ENCODE measurements around the gene TSPAN3. TPM values are rescaled to one million over a fixed set of nuclear protein-coding genes. Genes with fewer than 3 reads are reported as not detected.

Gene TSPAN3
- total and polyA plus RNA-seq, 4 experiments from 2014 or later, result 13.3 to 35.9 (median 25.0) TPM

DNA sequence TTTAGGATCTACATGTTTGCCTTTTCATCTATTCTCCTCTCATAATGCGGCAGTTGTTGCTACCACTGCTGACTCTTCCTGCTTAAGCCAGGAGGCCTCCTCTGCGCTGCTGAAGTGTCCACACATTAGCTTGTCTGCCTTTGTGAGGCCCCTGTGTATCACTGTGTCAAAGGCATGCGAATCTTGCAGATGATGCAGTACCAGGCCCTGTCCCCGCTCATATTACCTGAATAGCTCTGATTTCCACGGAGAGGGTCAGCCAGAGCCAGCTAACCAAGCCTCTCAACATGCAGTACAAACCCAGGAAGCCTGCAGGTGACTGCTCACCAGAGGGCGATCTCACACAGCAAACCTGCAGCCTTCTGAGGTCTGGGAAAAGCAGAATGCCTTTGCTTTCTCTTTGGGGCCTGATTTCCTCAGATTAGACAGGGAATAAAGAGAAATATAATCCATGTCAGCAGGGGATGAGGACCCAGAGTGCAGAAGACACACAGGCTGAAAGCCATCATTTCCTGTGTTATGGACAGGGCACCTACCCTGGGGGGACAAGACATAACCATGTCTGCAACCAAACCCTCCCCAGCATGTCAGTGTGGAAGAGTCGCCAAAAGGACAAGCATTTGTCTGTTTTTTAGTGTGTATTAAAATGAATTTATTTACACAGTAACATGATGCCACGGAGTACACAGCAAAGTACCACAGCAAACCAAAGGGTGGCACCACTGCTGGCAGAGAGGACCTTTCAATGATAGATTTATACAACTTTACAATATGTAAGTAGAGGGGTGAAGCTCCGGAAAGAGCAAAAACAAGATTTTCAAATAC, 36.8 kb upstream of the TSPAN3 start:
- POLR2A ChIA-PET (ENCODE audit: partially characterized antibody), result no interaction called here

DNA sequence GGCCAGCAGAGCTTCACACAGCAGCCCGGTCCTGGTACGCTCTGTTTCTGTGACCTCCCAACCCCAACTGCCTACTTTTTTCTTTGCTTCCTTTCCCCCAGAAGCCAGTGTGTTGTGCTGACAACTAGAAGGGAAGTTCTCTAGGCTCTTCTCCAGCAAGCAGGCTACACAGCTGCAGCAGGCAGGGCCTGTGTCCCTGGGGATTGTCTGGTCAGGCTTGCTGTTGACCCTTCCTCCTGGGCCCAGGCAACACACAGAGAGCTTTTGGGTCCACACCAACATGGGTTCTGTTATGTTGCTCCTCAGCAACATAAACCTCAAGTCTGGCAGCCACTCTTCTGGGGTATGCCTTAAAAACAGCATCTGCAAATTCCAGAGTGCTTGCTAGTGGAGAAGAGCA, 36.2 kb upstream of the TSPAN3 start:
- Histone ChIP-seq H3K27me3 (ENCODE audit: insufficient read depth, low read length) (no peaks in the 10 kb centered on the region), H3K4me3 (ENCODE audit: low read length in 2 of 2) (no peak overlapping the region), H3K4me1 (ENCODE audit: insufficient read depth, low read length) (no peaks in the 10 kb centered on the region), H3K36me3 (ENCODE audit: insufficient read depth, low read length) (no peaks in the 10 kb centered on the region), H3K27ac (ENCODE audit: low read depth, low read length) (no peak overlapping the region), H3K9me3 (ENCODE audit: control insufficient read depth in 1 of 2, low read length in 2 of 2) (no peaks in the 10 kb centered on the region)
- CTCF ChIA-PET (ENCODE audit: partially characterized antibody), result interaction anchor here (1.3 to 2.2 kb wide), 4 partner anchors 12 to 436 kb away, joined by 3 to 14 read pairs (median 6); no protein-coding TSS in a partner anchor
- no peaks in the 10 kb centered on the region for H3K36me3 Mint-ChIP-seq
- no peak for DNase-seq
- POLR2A ChIA-PET (ENCODE audit: partially characterized antibody), result no interaction called here
- H3K4me3 Mint-ChIP-seq, result no peak overlapping the region
- intact Hi-C loops (cut with micrococcal nuclease), result loop anchor here (1.0 kb wide), 1 partner anchor 436 kb away; no protein-coding TSS in a partner anchor
- H3K27me3 Mint-ChIP-seq, result no peaks in the 10 kb centered on the region
- H3K9me3 Mint-ChIP-seq, result no peaks in the 10 kb centered on the region
- peak overlapping the region in 1 of 7 donors; percentile 64 for H3K27ac Mint-ChIP-seq
- H3K4me1 Mint-ChIP-seq, result no peaks in the 10 kb centered on the region

More for the DNA sequence above, 36.8 kb upstream of the TSPAN3 start:
- CTCF ChIA-PET (ENCODE audit: partially characterized antibody), result interaction anchor here (1.3 to 2.2 kb wide), 4 partner anchors 11 to 436 kb away, joined by 3 to 14 read pairs (median 6); no protein-coding TSS in a partner anchor
- peak in 4 of 5 donors; percentile 6 to 17 (median 7) for DNase-seq
- Histone ChIP-seq H3K27ac (ENCODE audit: low read depth, low read length) (no peak overlapping the region), H3K4me3 (ENCODE audit: low read length in 2 of 2) (no peak overlapping the region), H3K36me3 (ENCODE audit: insufficient read depth, low read length) (no peaks in the 10 kb centered on the region), H3K9me3 (ENCODE audit: control insufficient read depth in 1 of 2, low read length in 2 of 2) (no peaks in the 10 kb centered on the region), H3K4me1 (ENCODE audit: insufficient read depth, low read length) (no peaks in the 10 kb centered on the region), H3K27me3 (ENCODE audit: insufficient read depth, low read length) (no peaks in the 10 kb centered on the region)
- Mint-ChIP-seq H3K4me3 (no peak overlapping the region), H3K27me3 (no peaks in the 10 kb centered on the region), H3K9me3 (no peaks in the 10 kb centered on the region), H3K4me1 (no peaks in the 10 kb centered on the region), H3K36me3 (no peaks in the 10 kb centered on the region), H3K27ac (peak overlapping the region in 2 of 7 donors; percentile 3 to 41)
- intact Hi-C loops (cut with micrococcal nuclease), result loop anchor here (1.0 kb wide), 1 partner anchor 436 kb away; no protein-coding TSS in a partner anchor

DNA sequence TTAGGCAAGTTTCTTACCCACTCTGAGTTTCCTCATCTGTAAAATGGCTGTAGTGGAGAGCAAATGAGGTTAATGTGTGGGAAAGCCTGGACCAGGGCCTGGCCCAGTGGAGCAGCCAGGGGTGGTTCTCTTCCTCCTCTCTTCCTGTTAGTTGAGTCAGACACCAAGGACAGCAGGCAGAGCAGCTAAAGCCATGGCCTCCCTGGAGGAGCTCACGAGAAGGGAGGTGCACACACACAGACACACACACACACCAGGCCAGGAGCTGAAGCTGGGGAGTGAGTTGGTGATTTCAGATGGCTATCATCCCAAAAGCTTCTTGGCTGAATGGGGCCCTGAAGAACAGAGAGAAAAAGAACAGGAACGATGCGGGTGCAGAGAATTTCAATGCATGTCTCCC, 33.2 kb upstream of the TSPAN3 start:
- intact Hi-C loops (cut with micrococcal nuclease), result no loop called here
- no peaks in the 10 kb centered on the region for H3K27me3 ChIP-seq (ENCODE audit: insufficient read depth, low read length)
- DNase-seq, result no peak
- H3K9me3 ChIP-seq (ENCODE audit: control insufficient read depth in 1 of 2, low read length in 2 of 2), result no peaks in the 10 kb centered on the region
- no peaks in the 10 kb centered on the region for H3K9me3 Mint-ChIP-seq
- H3K4me1 Mint-ChIP-seq, result no peaks in the 10 kb centered on the region
- ChIA-PET CTCF (ENCODE audit: partially characterized antibody) (interaction anchor here (3.4 kb wide), 1 partner anchor 439 kb away, joined by 14 read pairs; no protein-coding TSS in a partner anchor), POLR2A (ENCODE audit: partially characterized antibody) (no interaction called here)
- no peak overlapping the region for H3K27ac ChIP-seq (ENCODE audit: low read depth, low read length)
- no peak overlapping the region for H3K4me3 Mint-ChIP-seq
- no peaks in the 10 kb centered on the region for H3K27me3 Mint-ChIP-seq
- H3K36me3 Mint-ChIP-seq, result no peaks in the 10 kb centered on the region
- H3K4me1 ChIP-seq (ENCODE audit: insufficient read depth, low read length), result no peaks in the 10 kb centered on the region
- H3K27ac Mint-ChIP-seq, result peak overlapping the region in 1 of 7 donors; percentile 4
- H3K36me3 ChIP-seq (ENCODE audit: insufficient read depth, low read length), result no peaks in the 10 kb centered on the region
- no peak overlapping the region for H3K4me3 ChIP-seq (ENCODE audit: low read length in 2 of 2)

DNA sequence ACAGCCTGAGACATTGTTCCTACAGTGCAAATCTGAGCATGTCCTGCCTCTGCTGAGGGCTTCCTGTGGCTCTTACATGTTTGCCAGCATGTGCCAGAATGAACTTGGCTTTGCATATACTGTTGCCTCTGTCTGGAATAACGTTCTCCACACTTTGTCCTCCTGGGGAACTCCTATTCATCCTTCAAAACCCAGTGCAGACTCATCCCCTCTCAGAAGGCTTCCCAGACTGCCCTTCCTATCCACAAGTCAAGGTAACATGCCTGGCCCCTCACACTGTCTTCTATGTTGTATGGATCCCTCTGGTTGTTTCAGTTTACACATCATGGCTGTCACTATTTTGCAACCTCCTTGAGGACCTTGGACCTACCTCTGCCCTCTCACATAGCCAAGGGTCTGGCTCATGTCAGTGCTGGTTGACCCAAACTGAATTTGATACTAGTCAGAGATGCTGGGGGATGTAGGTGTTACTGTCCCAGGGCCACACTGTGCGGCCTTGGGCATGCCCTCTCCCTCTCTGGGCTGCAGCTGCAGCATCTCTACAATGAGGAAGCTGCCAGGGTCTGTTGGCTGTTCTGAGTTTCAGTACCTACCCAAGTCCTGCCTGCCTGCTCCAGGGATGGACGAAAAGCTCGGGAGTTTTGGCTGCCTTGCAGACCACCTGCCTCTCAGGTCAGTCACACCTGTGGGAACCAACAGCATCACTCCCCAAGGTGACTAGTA, 29.0 kb upstream of the TSPAN3 start:
- H3K4me3 Mint-ChIP-seq, result no peak overlapping the region
- H3K9me3 Mint-ChIP-seq, result no peaks in the 10 kb centered on the region
- Histone ChIP-seq H3K27me3 (ENCODE audit: insufficient read depth, low read length) (no peaks in the 10 kb centered on the region), H3K9me3 (ENCODE audit: control insufficient read depth in 1 of 2, low read length in 2 of 2) (no peaks in the 10 kb centered on the region), H3K4me3 (ENCODE audit: low read length in 2 of 2) (no peak overlapping the region), H3K36me3 (ENCODE audit: insufficient read depth, low read length) (no peaks in the 10 kb centered on the region), H3K27ac (ENCODE audit: low read depth, low read length) (no peak overlapping the region), H3K4me1 (ENCODE audit: insufficient read depth, low read length) (no peaks in the 10 kb centered on the region)
- no peaks in the 10 kb centered on the region for H3K36me3 Mint-ChIP-seq
- CTCF ChIA-PET (ENCODE audit: partially characterized antibody), result no interaction called here
- H3K4me1 Mint-ChIP-seq, result no peaks in the 10 kb centered on the region
- intact Hi-C loops (cut with micrococcal nuclease), result no loop called here
- H3K27ac Mint-ChIP-seq, result no peak overlapping the region
- peaks cover 0 to 2% of the 10 kb centered on the region in 2 donors for H3K27me3 Mint-ChIP-seq
- POLR2A ChIA-PET (ENCODE audit: partially characterized antibody), result no interaction called here
- DNase-seq, result no peak

DNA sequence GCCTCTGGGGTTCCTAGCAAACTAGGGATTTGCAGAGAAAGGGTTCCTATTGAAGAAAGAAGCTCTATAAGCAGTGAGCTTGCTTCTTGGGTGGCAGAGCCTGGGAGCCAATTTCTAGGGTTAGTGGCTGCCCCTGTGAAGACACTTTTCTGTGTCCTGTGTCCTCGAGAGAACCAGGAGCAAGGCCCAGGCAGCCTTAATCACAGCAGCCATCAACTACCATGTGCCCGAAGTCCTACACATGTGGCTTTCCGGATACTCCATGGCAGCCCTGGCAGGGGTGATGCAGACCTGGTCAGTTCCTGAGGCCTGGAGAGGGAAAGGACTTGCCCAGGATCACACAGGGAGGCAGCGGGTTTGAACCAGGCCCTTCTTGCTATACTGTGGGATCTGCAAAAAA, 27.7 kb upstream of the TSPAN3 start:
- no peaks in the 10 kb centered on the region for H3K27me3 ChIP-seq (ENCODE audit: insufficient read depth, low read length)
- H3K9me3 Mint-ChIP-seq, result no peaks in the 10 kb centered on the region
- H3K4me3 ChIP-seq (ENCODE audit: low read length in 2 of 2), result no peak overlapping the region
- H3K36me3 Mint-ChIP-seq, result no peaks in the 10 kb centered on the region
- H3K4me1 Mint-ChIP-seq, result no peaks in the 10 kb centered on the region
- DNase-seq, result no peak
- H3K27me3 Mint-ChIP-seq, result peaks cover 0 to 2% of the 10 kb centered on the region in 2 donors
- intact Hi-C loops (cut with micrococcal nuclease), result no loop called here
- no peak overlapping the region for H3K27ac Mint-ChIP-seq
- no peak overlapping the region for H3K27ac ChIP-seq (ENCODE audit: low read depth, low read length)
- no peaks in the 10 kb centered on the region for H3K36me3 ChIP-seq (ENCODE audit: insufficient read depth, low read length)
- ChIA-PET CTCF (ENCODE audit: partially characterized antibody) (interaction anchor here (1.0 kb wide), 1 partner anchor 398 kb away, joined by 3 read pairs; no protein-coding TSS in a partner anchor), POLR2A (ENCODE audit: partially characterized antibody) (no interaction called here)
- no peaks in the 10 kb centered on the region for H3K4me1 ChIP-seq (ENCODE audit: insufficient read depth, low read length)
- H3K9me3 ChIP-seq (ENCODE audit: control insufficient read depth in 1 of 2, low read length in 2 of 2), result no peaks in the 10 kb centered on the region
- H3K4me3 Mint-ChIP-seq, result no peak overlapping the region

DNA sequence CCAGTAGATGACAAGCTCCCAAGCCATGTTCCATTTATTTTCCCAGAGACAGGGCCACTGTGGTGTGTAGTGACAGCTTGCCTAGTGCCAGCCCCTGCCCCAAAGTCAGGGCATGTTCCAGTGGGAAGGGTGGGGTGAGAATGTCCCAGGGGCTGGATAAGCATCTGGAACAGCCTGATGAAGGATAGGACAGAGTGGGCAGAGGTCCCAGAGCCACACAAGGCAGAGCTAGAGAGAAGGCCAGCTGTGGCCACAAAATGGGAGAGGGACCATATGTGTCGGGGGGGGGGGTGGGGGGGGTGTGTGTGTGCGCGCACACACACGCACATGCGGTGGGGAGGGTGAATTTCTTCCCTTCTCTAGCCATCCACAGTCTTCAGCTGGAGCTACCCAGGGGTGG, 27.0 kb upstream of the TSPAN3 start:
- Mint-ChIP-seq H3K4me3 (no peak overlapping the region), H3K4me1 (no peaks in the 10 kb centered on the region), H3K9me3 (no peaks in the 10 kb centered on the region), H3K27ac (no peak overlapping the region), H3K36me3 (no peaks in the 10 kb centered on the region), H3K27me3 (peaks cover 0 to 2% of the 10 kb centered on the region in 2 donors)
- ChIA-PET CTCF (ENCODE audit: partially characterized antibody) (no interaction called here), POLR2A (ENCODE audit: partially characterized antibody) (interaction anchor here (0.8 kb wide), 1 partner anchor 27 kb away, joined by 3 read pairs; no protein-coding TSS in a partner anchor)
- no peak for DNase-seq
- Histone ChIP-seq H3K36me3 (ENCODE audit: insufficient read depth, low read length) (no peaks in the 10 kb centered on the region), H3K9me3 (ENCODE audit: control insufficient read depth in 1 of 2, low read length in 2 of 2) (no peaks in the 10 kb centered on the region), H3K27me3 (ENCODE audit: insufficient read depth, low read length) (no peaks in the 10 kb centered on the region), H3K27ac (ENCODE audit: low read depth, low read length) (no peak overlapping the region), H3K4me1 (ENCODE audit: insufficient read depth, low read length) (no peaks in the 10 kb centered on the region), H3K4me3 (ENCODE audit: low read length in 2 of 2) (no peak overlapping the region)
- intact Hi-C loops (cut with micrococcal nuclease), result no loop called here

DNA sequence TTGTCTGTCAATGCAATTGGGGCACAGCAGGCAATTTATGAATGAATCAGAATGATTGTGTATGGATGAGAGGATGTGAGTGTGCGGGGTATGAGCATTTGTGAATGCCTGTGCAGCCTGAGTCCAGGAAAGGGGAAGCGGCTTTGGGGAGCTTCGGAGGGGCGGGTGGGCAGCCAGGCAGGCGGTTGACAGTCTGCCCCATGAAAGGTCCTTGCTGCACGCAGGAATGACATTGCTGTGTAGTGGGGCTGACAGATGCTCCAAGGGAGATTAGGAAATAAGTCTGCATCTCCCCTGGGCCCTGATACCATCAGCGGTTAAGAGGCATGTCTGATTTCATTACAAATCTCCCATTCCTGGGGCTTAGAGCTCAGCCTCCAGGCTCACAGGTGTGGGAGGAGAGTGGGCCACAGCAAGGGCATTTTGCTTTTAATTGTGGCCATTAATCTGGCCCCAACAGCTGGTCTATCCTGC, 26.4 kb upstream of the TSPAN3 start:
- H3K4me3 Mint-ChIP-seq, result no peak overlapping the region
- H3K27ac Mint-ChIP-seq, result no peak overlapping the region
- H3K36me3 Mint-ChIP-seq, result no peaks in the 10 kb centered on the region
- Histone ChIP-seq H3K4me1 (ENCODE audit: insufficient read depth, low read length) (no peaks in the 10 kb centered on the region), H3K9me3 (ENCODE audit: control insufficient read depth in 1 of 2, low read length in 2 of 2) (no peaks in the 10 kb centered on the region), H3K27me3 (ENCODE audit: insufficient read depth, low read length) (no peaks in the 10 kb centered on the region), H3K4me3 (ENCODE audit: low read length in 2 of 2) (no peak overlapping the region), H3K27ac (ENCODE audit: low read depth, low read length) (no peak overlapping the region), H3K36me3 (ENCODE audit: insufficient read depth, low read length) (no peaks in the 10 kb centered on the region)
- CTCF ChIA-PET (ENCODE audit: partially characterized antibody), result interaction anchor here (0.5 kb wide), 1 partner anchor 1012 kb away, joined by 3 read pairs; no protein-coding TSS in a partner anchor
- intact Hi-C loops (cut with micrococcal nuclease), result no loop called here
- H3K4me1 Mint-ChIP-seq, result no peaks in the 10 kb centered on the region
- POLR2A ChIA-PET (ENCODE audit: partially characterized antibody), result interaction anchor here (0.8 kb wide), 1 partner anchor 28 kb away, joined by 3 read pairs; no protein-coding TSS in a partner anchor
- no peak for DNase-seq
- H3K27me3 Mint-ChIP-seq, result peaks cover 0 to 2% of the 10 kb centered on the region in 2 donors
- H3K9me3 Mint-ChIP-seq, result no peaks in the 10 kb centered on the region

Measured in CD4-positive, alpha-beta memory T cell (primary cell).